Stimulated activated CD8-positive, alpha-beta memory T cell treated with anti-CD3 and anti-CD28 coated beads, Interleukin-2, amount 100 ng/mL, for 1 hour (primary cell): ENCODE measurements around the gene SYT15B.
"Not testable (repeated sequence)": the region's sequence is repeated elsewhere in the genome, so short reads cannot be mapped to it uniquely, and the experiment has no call there.

Experiments used
- DNase-seq, 2 donors: peaks; one replicate each; pipeline ENCODE4 v3.0.0-alpha.2; 2020; ENCODE audit warnings: low read depth in 2 of 2

SYT15B gene

GRCh38 chr10:47763554-47764175 is at the start of gene SYT15B:
SYT15B (minus strand) TSS chr10:47763592; CDS start chr10:47762640, 952 bp downstream.
- DNase-seq, result not testable (repeated sequence)

- DNase-seq, result not testable (repeated sequence)
Measured at GRCh38 chr10:47779590-47779989, 16.2 kb upstream of the SYT15B start.

- DNase-seq, result not testable (repeated sequence)
Measured at GRCh38 chr10:47775361-47776231, 12.2 kb upstream of the SYT15B start.

GRCh38 chr10:47770745-47771144 is 7.4 kb upstream of the SYT15B start:
- not testable (repeated sequence) for DNase-seq

GRCh38 chr10:47768578-47769115 is 5.3 kb upstream of the SYT15B start:
- DNase-seq, result not testable (repeated sequence)

- DNase-seq, result not testable (repeated sequence)
Measured at GRCh38 chr10:47768085-47768484, 4.7 kb upstream of the SYT15B start.

- not testable (repeated sequence) for DNase-seq
Measured at GRCh38 chr10:47767236-47767635, 3.8 kb upstream of the SYT15B start.

- not testable (repeated sequence) for DNase-seq
Measured at GRCh38 chr10:47765232-47765631, 1.8 kb upstream of the SYT15B start.

GRCh38 chr10:47762674-47763553 is 478 bp downstream of the SYT15B start:
- not testable (repeated sequence) for DNase-seq

GRCh38 chr10:47758855-47759254 is 4.5 kb downstream of the SYT15B start:
- not testable (repeated sequence) for DNase-seq

- not testable (repeated sequence) for DNase-seq
Measured at GRCh38 chr10:47756169-47756568, 7.2 kb downstream of the SYT15B start.

- DNase-seq, result not testable (repeated sequence)
Measured at GRCh38 chr10:47753871-47754270, 9.5 kb downstream of the SYT15B start.

- DNase-seq, result not testable (repeated sequence)
Measured at GRCh38 chr10:47753176-47753575, 10.2 kb downstream of the SYT15B start.

- not testable (repeated sequence) for DNase-seq
Measured at GRCh38 chr10:47751821-47752220, 11.6 kb downstream of the SYT15B start.

- not testable (repeated sequence) for DNase-seq
Measured at GRCh38 chr10:47750360-47750759, 13.0 kb downstream of the SYT15B start.

- not testable (repeated sequence) for DNase-seq
Measured at GRCh38 chr10:47746780-47747376, 16.5 kb downstream of the SYT15B start.

GRCh38 chr10:47744881-47745280 is 18.5 kb downstream of the SYT15B start:
- not testable (repeated sequence) for DNase-seq

- not testable (repeated sequence) for DNase-seq
Measured at GRCh38 chr10:47743611-47744550, 19.5 kb downstream of the SYT15B start.

GRCh38 chr10:47740868-47741267 is 22.5 kb downstream of the SYT15B start:
- not testable (repeated sequence) for DNase-seq

GRCh38 chr10:47730911-47731310 is 32.5 kb downstream of the SYT15B start:
- not testable (repeated sequence) for DNase-seq
